ENCODE data around the gene TXNDC5. TPM values are rescaled to one million over a fixed set of nuclear protein-coding genes. Genes with fewer than 3 reads are reported as not detected.

The TXNDC5 gene
- total RNA-seq, 1 donor from 2014 or later: 71.6 TPM

- no peak overlapping the region for H3K27ac Mint-ChIP-seq
- no peaks in the 10 kb centered on the region for H3K9me3 Mint-ChIP-seq (ENCODE audit: low read depth)
- TF ChIP-seq CTCF (IDR thresholded peaks at IDR 0.05; ENCODE audit: unreplicated experiment): no peak
- H3K4me1 Mint-ChIP-seq (ENCODE audit: low read depth): peaks cover 4% of the 10 kb centered on the region
- no peak overlapping the region for H3K4me3 Mint-ChIP-seq (ENCODE audit: low read depth)
- no peak for DNase-seq (ENCODE audit: low spot score, unreplicated experiment)
- no peaks in the 10 kb centered on the region for H3K36me3 Mint-ChIP-seq (ENCODE audit: insufficient read depth)
- H3K27me3 Mint-ChIP-seq: peaks cover 8% of the 10 kb centered on the region
Observed at GRCh38 chr6:7836371-7837026, 74.1 kb downstream of the TXNDC5 start.

- Mint-ChIP-seq H3K27ac (no peak overlapping the region), H3K4me1 (ENCODE audit: low read depth) (peaks cover 4% of the 10 kb centered on the region), H3K27me3 (peaks cover 13% of the 10 kb centered on the region), H3K4me3 (ENCODE audit: low read depth) (no peak overlapping the region), H3K9me3 (ENCODE audit: low read depth) (no peaks in the 10 kb centered on the region), H3K36me3 (ENCODE audit: insufficient read depth) (no peaks in the 10 kb centered on the region)
- no peak for TF ChIP-seq CTCF (IDR thresholded peaks at IDR 0.05; ENCODE audit: unreplicated experiment)
- DNase-seq (ENCODE audit: low spot score, unreplicated experiment): no peak
Observed at GRCh38 chr6:7833751-7834070, 76.9 kb downstream of the TXNDC5 start.

- no peaks in the 10 kb centered on the region for H3K36me3 Mint-ChIP-seq (ENCODE audit: insufficient read depth)
- no peak for DNase-seq (ENCODE audit: low spot score, unreplicated experiment)
- H3K27me3 Mint-ChIP-seq: peaks cover 13% of the 10 kb centered on the region
- peaks cover 4% of the 10 kb centered on the region for H3K4me1 Mint-ChIP-seq (ENCODE audit: low read depth)
- H3K9me3 Mint-ChIP-seq (ENCODE audit: low read depth): no peaks in the 10 kb centered on the region
- no peak overlapping the region for H3K27ac Mint-ChIP-seq
- H3K4me3 Mint-ChIP-seq (ENCODE audit: low read depth): no peak overlapping the region
- TF ChIP-seq CTCF (IDR thresholded peaks at IDR 0.05; ENCODE audit: unreplicated experiment): no peak
Observed at GRCh38 chr6:7832904-7833750, 77.5 kb downstream of the TXNDC5 start.

Other genes starting within 250 kb of the TXNDC5 start
- gene BMP6, start 184.7 kb downstream of the TXNDC5 start, total RNA-seq: 2.5 and 3.4 TPM in 2 replicates
- gene BLOC1S5, start 153.6 kb upstream of the TXNDC5 start, total RNA-seq: 24.4 and 26.4 TPM in 2 replicates
- 35.8 and 43.3 TPM in 2 replicates for gene EEF1E1, start 191.8 kb upstream of the TXNDC5 start, total RNA-seq